SIG-M5 treated with dmso at 0.1 percent for 504 hours (cell line): ENCODE measurements around the gene KLF3.

ENCODE experiments used
- DNase-seq: peaks from one replicate; lab custom pipeline; 2025; ENCODE audit not compliant: unreplicated experiment; lab: John Stamatoyannopoulos, UW

The KLF3 gene

DNA sequence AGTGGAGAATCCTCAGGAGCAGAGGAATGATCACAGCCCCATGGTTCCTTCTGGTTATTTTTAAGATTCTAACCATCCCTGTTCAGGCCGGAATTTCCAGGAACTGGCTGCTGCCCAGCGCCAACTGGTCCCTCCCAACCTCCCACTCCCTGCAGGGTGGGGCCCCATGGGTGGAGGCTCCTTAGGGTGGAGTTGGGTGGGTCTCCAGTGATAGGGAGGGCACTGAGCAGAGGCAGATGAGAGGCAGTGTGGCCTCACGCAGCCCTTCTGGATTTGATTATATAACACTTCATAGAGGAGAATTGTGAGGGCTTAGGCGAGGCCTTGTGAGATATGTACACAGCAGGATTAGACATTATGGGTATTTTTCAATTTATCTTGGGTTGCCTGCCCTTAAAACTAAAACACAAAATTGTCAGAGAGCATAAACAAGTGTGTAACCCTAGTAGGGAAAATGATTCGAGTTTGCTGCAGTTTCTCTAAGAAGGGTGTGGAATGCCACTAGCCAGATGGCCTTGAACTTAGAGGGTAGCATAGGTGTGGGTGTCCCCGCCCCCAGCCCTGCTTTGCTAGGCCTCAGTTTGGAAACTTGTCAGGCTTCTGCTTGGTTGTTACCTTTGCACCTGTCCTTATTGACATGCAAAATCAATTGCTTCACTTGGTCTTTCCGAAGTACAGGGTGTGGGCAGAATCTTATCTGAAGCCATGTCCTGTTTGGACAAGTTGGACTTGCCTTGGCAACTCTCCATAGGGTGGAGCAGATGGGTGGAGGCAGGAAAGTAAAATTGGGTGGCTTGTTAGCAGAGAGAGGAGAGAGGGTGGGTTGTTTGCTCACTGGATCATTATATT is 9.4 kb downstream of the KLF3 start:
- DNase-seq: no peak

DNA sequence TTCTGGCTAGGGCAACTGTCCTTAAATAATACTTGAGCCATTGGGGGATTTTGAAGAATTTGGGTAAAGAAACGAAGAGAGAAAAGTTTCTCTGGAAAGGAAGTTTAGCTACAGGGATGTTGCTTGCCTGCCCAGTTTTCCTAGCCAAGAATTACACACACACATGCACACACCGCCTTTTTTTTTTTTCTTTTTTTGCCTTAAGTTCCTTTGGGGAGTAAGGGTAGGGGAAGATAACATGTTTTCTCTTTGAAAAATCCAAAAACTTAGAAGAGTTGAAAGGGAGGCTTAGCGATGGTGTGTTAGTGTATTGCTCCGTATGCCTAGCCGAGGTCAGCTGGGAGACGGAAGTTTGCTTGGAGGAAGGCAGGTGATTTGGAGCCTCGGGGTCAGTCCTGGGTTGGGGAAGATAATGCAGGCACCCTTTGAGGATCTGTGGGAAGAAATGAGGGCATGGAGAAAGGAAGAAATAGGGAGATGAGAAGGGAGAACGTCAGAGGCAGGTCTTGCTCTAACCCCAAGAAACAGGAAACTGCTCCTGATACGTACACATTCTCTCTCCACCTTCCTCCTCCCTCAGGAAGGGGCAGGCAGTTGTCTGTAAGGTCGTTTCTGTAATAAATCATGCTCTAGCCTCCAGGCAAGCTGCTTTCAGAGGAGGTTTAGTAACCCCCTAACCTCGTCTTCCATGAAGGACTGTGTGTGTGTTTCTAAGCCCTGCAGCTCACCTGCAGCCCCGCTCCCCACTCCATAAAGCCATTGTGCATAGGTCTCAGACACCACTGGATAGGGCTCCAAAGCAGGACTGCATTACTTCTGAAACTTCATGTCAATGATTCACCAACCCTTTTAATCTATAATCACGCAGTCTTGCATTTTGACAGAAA is 10.5 kb downstream of the KLF3 start:
- DNase-seq: no peak

DNA sequence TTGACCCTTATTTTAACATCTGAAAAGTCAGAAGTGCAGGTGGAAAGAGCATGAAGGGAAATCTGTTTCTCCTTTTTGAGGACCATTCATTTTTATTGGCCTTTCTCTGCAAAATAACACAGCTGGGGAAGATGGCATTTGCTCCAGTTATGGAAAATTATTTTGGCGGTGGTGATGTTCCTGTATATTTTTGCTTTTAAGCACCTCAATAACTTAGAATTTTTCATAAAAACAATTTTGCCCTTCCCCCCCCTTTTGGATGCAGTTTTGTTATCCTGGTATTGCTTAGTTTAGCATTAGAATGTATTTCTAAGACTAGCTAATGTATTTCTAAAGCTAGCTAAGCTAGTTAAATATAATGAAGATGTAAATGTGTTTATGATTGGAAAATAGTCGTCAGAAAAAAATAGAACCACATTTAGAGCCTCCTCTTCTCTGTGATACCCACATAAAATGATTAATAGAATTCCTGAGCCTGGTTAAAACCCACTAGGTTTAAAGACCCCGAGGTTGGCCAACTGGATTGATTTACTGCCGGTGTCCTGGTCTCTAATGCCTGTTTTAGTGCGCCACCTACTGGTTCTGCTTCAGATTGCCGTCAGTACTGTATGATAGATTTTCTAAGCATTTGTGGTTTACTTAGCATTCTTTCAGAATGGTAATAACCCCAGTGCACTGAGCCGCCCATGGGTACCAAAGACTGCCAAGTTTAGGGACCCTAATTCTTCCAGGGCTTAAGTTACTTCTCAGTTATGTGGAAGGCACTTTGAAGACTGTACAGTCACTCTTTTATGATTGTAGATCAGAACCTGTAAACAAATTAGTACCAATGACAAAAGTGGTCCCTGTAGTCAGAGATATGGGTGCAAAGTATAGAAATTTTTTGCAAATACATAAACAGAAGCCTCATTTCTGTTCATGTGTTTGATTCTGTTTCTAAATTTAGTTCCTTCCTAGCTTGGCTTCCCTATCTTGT is 11.4 kb downstream of the KLF3 start:
- DNase-seq: peak; percentile 75

DNA sequence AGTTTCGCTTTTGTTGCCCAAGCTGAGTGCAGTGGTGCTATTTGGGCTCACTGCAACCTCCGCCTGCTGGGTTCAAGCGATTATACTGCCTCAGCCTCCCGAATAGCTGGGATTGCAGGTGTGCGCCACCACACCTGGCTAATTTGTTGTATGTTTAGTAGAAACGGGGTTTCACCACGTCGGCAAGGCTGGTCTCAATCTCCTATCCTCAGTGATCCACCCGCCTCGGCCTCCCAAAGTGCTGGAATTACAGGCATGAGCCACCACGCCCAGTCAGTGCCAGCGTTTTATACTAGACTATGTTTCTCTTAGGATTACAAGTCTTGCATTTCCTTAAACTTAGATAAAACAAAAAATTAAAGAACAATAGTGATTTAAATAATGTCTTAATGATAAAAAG is 13.0 kb downstream of the KLF3 start:
- DNase-seq: no peak

DNA sequence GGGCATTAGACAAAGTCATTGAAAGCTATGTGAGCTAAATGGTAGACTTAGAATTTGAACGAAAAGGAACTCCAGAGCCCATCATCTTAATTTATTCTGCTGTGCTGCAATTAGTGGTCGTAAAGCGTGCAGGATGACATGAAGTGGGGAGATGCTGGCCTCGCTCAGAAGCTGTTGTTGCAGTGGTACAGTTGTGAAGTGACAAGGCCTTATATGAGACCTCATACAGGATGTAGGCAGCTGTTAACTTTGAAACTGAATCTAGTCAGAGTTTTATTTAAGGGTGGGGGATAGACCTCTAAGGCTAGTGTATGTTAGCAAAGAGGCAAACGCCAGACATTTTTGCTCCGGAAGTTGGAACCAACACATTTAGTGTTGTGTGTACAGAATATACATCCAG is 13.4 kb downstream of the KLF3 start:
- DNase-seq: no peak

DNA sequence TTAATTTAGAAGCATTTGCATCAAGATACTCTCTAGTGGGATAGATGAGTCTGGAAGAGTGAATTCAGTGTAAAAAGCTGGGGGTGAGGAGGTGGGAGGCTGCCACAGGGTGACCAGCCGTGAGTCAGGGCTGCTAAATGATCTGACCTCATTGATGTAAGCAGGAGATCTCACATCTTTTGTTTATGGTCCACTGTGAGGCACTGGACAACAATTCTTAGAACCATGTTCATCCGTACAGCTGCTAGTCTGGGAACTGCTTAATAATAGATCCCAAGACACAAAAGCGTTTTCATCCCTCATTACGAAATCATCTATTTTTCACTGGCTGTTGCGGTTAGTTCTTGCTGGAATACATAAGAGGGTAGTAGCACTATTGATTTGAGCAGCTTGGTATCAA is 14.1 kb downstream of the KLF3 start:
- DNase-seq: no peak

DNA sequence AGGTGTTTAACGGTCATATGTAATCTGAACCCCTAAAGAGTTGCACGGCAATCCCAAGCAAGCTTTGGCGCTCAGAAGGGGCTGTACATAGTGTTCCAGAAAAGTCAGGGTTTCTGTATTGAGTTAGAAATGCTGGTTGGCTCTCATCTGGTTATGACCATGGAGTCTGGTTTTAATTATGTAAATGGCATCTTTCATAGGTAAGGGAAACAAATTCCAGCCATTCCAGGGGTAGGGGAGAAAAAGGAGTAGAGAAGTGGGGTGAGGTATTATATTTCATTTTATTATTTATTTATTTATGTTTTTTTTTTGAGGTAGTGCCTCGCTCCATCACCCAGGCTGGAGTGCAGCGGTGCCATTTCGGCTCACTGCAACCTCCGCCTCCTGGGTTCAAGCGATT is 15.9 kb downstream of the KLF3 start:
- no peak for DNase-seq

DNA sequence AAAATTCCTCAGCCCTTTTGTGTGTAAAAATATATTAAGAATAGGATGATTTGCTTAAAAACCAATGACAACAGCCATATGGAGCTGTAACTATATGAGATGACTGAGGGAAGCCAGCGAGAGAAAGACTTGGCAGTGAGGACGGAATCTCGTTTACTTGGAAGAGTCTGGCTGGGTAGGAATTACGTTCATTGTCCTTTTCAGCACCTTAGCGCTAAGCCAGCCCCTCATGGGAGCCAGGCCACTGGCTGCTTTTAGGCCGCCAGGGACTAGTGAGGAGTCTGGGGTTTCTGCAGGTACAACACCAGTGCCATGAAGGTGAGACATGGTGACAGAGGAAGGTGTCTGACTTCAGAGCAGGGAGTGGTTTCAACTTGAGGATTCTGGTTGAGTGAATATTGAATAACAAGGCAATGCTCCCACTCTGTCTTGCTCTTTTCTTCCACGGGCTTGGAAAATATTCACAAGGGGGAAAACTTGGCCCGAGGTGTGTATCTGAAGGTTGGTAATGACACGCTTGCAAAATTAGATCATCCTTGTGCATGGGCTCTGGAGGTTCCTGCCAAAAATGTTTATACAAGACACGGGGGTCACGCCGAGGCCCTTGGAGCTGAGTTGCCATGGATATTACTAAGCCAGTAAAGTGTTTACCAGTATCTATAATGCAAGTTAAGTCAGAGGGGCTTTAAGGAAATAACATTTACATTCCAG is 17.4 kb downstream of the KLF3 start:
- DNase-seq: no peak

DNA sequence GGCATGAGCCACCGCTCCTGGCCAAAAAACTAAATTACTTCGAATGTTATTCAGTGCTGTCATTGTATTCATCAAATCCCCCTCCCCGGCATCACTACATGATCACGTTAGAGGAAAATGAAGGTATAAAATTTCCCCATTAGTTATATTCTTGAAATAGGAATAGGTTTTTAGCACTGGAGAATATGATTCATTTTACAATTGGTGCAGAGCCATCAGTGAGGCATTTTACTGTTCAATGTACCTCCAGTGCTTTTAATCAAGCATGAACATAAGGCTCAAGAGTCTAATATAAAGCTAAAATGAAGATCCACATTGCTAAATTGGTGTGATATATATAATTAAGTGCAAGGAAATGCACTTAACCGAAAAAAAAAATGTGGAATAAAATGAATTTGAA is 18.3 kb downstream of the KLF3 start:
- DNase-seq: no peak

DNA sequence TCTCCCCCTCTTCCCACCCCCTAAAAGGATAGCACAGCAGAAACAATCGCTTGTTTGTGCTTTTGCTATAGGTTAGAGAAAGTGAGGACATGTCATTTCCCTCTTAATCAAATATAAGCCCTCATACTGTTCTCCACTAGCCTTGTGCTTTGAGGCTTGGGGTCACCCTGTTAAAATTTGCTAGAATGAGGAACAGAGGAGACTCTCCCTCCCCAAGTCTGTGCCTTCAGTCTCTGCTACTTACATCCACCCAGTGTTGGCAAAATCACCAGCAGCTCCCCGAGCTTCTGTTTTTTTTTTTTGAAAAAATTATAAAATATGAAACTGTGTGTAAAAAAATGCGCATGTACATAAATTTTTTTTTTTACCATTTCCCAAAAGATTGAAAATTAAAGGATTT is 19.3 kb downstream of the KLF3 start:
- no peak for DNase-seq

DNA sequence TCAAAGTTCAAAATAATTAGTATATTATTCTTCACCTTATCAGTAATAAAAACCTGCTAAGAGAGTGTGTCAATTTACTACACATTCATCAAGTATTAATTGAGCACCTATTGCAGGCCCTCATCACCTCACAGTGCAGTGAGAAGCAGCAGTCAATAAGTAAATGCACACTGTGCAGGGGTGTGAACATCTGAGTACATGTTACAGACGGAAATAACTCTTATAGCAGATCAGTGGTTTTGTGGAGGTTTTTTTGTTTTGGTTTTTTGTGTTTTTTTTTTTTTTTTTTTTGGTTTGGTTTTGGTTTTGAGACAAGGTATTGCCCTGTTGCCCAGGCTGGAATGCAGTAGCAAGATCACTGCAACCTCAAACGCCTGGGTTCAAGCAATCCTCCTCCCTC is 20.3 kb downstream of the KLF3 start:
- DNase-seq: no peak

DNA sequence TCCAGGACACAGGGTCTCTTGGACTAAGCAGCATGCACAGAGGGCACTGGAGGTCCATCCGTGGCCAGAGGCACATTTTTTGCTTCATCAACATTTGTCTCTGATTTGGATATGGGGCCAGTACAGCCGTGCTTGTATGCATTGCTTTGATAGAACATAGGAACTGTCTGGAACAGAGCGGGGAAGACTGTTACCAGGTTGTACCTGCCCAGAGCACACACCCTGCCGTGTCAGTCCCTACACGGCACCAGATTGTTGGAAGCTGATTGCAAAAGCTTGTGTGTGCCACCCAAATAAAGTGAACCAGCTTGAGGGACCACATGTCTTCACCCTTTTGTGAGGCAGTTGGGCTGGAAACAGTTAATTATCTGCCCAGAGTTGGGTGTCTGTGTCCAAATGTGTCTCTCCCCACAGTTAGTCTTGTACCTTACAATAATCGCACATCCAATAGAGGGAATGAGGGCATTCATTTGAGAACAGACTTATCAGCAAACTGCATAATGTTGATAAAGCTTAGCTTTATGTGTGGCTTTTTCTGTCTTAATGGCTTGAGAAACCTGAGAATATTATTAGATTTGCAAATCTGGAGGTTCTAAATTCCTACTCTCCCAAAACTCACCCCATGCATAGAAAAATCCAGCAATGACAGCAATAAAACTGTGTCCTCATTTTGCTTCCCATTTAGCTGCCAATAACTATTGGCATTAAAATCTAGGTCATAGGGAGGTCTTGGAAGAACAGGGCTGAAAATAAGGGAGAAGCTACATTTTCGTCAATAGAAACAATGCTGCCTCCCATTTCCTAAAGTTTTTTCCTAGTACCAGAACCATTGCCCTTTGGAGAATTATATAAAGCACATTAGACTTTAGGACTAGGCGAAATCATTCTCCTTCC is 21.2 kb downstream of the KLF3 start:
- DNase-seq: no peak

DNA sequence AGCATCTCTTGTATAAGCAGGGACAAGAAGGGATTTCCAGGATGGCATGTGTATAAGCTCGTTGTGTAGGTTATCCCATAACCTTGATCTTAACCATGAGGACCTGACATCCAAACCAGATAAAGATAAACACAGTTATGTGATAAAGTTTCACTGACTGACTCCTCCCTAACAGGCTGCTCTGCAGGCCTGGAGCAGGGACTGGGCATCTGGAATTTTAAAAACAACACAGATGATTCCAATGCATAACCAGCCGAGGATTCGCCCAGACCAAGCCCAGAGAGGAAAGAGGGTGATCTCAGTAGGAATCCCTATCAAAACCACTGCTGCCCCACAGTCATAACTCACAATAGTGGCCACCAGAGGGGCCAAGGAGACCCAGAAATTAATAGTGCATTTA is 22.7 kb downstream of the KLF3 start:
- no peak for DNase-seq

DNA sequence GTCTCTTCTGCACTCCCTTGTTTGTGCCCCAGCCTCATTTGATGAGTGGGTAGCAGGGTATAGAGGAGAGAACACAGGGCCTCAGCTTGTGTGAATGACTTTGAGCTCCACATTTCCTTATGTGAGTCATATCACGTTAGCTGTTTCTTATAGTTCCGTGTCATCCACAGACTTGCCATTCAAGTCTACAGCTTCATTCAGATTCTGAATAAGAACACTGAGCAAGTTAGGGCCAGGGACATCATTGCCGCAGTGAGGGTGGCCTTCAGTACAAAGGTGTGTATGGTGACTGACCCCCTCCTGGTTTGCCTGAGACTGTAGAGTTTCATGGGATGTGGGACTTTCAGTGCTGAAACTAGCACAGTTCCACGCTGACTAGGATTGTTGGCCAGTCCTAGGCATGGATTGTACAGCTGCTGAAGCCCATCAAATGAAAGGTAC is 23.6 kb downstream of the KLF3 start:
- DNase-seq: no peak

DNA sequence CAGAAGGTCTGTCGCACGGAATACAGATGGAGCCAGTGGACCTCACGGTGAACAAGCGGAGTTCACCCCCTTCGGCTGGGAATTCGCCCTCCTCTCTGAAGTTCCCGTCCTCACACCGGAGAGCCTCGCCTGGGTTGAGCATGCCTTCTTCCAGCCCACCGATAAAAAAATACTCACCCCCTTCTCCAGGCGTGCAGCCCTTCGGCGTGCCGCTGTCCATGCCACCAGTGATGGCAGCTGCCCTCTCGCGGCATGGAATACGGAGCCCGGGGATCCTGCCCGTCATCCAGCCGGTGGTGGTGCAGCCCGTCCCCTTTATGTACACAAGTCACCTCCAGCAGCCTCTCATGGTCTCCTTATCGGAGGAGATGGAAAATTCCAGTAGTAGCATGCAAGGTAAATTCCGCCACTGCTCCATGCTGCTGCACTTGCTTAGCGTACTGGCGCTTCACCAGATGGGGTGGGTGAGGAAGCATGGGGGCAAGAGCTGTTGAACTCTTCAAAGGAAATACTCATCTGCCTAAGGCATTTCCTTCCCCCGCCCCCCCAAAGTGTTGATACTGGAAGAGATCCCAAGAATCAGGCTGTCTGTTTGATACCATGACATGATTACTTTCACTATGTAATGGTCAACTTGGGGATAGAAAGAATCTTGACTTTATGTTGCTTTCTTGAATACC is 24.8 kb downstream of the KLF3 start:
- no peak for DNase-seq

DNA sequence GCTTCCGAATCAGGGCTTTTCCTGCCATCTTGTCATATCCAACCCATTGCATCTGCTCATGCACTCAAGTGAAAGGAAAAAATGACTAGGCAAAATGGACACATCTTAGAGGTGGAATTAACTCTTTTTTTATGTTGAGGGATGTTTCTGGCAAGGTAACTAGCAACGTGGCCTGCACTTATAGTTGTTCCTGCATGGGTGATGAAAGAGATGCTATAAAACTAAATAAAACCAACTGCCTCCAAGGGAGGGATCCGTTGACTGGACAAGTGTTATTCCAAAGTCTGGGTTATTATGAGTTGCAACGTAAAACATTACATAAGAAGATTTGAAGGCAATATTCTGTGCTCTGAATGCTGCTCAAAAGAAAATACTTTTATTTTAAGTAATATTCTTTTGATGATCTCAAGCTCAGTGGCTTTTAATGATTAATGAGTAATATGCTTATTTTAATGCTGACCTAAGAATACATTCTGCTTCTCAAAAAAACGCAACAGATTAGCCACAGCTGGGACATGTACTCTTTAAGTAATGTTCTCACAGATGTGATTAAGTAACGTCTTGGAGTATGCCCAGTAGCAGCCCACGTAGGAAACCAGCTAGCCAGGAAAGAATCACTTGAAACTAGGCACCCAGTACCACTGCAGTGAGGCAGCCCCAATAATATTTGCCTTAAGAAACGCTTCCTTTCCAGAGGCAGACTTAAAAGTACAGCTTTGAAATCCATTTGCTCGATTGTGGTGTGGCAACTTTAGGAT is 27.4 kb downstream of the KLF3 start:
- DNase-seq: no peak

DNA sequence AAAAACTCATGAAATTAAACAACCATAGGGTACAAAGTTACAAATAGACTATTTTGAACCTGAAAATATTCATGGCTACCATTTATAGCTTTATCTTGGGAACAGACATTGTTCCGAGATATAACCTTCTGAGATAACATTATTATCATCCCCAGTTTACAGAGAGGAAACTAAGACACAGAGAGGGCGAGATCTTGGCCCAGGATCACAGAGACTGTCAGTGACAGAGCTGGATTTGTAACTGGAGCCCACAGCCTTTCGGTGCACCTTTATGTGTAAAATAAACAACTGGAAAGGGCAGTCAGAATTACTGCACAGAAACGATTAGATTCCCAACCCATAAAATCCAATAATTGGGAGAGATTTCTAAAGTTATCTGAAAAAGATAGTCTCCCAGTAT is 28.4 kb downstream of the KLF3 start:
- DNase-seq: no peak

DNA sequence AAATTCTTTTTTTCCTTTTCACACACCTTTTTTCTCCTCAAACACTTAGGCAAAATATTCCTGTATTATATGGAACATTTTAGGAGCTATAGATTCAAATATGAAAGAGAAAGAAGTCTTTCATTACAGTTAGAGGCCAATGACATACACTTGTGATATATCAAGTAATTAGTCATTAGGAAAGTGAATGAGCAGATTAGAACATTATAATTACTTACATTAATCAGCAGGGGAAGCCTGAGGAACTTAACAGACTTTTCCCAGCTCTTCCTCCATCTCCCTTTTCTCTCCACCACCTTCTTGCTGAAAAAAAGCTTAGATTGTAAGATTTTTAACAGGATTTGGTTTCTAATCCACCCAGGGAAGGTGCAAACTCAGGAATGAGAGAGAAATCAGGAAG is 29.6 kb downstream of the KLF3 start:
- DNase-seq: no peak
